Measurements from ENCODE around the gene BEND3.
"Not testable (repeated sequence)": the region's sequence is repeated elsewhere in the genome, so short reads cannot be mapped to it uniquely, and the experiment has no call there.

GRCh38 chr6:107164299-107164698 lies 49.0 kb upstream of the BEND3 start:
- TF ChIP-seq, protein P1, sequence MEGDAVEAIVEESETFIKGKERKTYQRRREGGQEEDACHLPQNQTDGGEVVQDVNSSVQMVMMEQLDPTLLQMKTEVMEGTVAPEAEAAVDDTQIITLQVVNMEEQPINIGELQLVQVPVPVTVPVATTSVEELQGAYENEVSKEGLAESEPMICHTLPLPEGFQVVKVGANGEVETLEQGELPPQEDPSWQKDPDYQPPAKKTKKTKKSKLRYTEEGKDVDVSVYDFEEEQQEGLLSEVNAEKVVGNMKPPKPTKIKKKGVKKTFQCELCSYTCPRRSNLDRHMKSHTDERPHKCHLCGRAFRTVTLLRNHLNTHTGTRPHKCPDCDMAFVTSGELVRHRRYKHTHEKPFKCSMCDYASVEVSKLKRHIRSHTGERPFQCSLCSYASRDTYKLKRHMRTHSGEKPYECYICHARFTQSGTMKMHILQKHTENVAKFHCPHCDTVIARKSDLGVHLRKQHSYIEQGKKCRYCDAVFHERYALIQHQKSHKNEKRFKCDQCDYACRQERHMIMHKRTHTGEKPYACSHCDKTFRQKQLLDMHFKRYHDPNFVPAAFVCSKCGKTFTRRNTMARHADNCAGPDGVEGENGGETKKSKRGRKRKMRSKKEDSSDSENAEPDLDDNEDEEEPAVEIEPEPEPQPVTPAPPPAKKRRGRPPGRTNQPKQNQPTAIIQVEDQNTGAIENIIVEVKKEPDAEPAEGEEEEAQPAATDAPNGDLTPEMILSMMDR (IDR thresholded peaks at IDR 0.05; ENCODE audit: low read length) = not testable (repeated sequence)
- TF ChIP-seq EZH2 (optimal IDR thresholded peaks at IDR 0.05; ENCODE audit: low read depth, low read length); EZH2phosphoT487 (IDR thresholded peaks at IDR 0.05; ENCODE audit: low read length): not testable (repeated sequence)

All from MM.1S (cell line).